ENCODE measurements around the gene PTPRG.

DNA sequence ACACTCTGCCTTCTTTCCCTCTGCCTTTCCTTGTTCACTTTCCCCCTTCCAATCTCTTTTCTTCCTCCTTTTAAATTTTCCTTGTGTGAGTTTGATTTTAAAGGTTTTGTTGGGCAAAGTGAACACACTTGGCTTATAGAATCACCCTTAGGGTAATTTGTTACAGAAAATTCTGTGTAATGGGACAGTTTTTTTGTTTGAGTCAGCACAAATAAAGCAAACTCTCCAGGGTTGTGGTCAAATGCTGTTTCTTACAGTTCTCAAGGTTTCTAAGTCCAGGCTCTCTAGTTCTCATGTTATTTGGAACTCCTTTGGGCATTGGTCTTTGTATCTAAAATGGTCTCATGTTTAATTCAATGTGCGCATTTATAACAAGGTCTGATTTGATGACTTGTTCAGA, 307.1 kb downstream of the PTPRG start:
- TF ChIP-seq, protein P1, sequence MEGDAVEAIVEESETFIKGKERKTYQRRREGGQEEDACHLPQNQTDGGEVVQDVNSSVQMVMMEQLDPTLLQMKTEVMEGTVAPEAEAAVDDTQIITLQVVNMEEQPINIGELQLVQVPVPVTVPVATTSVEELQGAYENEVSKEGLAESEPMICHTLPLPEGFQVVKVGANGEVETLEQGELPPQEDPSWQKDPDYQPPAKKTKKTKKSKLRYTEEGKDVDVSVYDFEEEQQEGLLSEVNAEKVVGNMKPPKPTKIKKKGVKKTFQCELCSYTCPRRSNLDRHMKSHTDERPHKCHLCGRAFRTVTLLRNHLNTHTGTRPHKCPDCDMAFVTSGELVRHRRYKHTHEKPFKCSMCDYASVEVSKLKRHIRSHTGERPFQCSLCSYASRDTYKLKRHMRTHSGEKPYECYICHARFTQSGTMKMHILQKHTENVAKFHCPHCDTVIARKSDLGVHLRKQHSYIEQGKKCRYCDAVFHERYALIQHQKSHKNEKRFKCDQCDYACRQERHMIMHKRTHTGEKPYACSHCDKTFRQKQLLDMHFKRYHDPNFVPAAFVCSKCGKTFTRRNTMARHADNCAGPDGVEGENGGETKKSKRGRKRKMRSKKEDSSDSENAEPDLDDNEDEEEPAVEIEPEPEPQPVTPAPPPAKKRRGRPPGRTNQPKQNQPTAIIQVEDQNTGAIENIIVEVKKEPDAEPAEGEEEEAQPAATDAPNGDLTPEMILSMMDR (IDR thresholded peaks at IDR 0.05), result no peak
- TF ChIP-seq POLR2A (IDR thresholded peaks at IDR 0.05), result no peak

All from suprapubic skin (tissue), 3 donors.